Effector CD8-positive, alpha-beta T cell (primary cell): ENCODE measurements around the gene R3HDM1.
A peak's percentile ranks its signal among the peaks of the same experiment; 100 is the strongest.
"Not testable (repeated sequence)": the region's sequence is repeated elsewhere in the genome, so short reads cannot be mapped to it uniquely, and the experiment has no call there.

Experiments used
- DNase-seq: peaks from one replicate; lab custom pipeline; 2025; lab: John Stamatoyannopoulos, UW

R3HDM1 gene

GRCh38 chr2:135641156-135642068, 110.1 kb downstream of the R3HDM1 start:
- DNase-seq, result no peak

- no peak for DNase-seq
These were observed 116.7 kb downstream of the R3HDM1 start for GRCh38 chr2:135647836-135648579.

GRCh38 chr2:135650721-135651120, 119.4 kb downstream of the R3HDM1 start:
- no peak for DNase-seq

- DNase-seq, result no peak
These were observed 120.4 kb downstream of the R3HDM1 start for GRCh38 chr2:135651717-135652116.

GRCh38 chr2:135654239-135654638, 123.0 kb downstream of the R3HDM1 start:
- not testable (repeated sequence) for DNase-seq

GRCh38 chr2:135657806-135658582, 126.7 kb downstream of the R3HDM1 start:
- peak; percentile 42 for DNase-seq

GRCh38 chr2:135662088-135662487, 130.8 kb downstream of the R3HDM1 start:
- DNase-seq, result no peak

GRCh38 chr2:135663148-135663700, 131.9 kb downstream of the R3HDM1 start:
- DNase-seq, result no peak

GRCh38 chr2:135664623-135665068, 133.4 kb downstream of the R3HDM1 start:
- DNase-seq, result no peak

GRCh38 chr2:135667045-135667444, 135.8 kb downstream of the R3HDM1 start:
- no peak for DNase-seq

- no peak for DNase-seq
These were observed 143.2 kb downstream of the R3HDM1 start for GRCh38 chr2:135674453-135674852.

GRCh38 chr2:135676031-135676430, 144.7 kb downstream of the R3HDM1 start:
- no peak for DNase-seq

GRCh38 chr2:135679125-135679524, 147.8 kb downstream of the R3HDM1 start:
- no peak for DNase-seq

- no peak for DNase-seq
These were observed 154.1 kb downstream of the R3HDM1 start for GRCh38 chr2:135685361-135685760.

GRCh38 chr2:135688978-135689377, 157.7 kb downstream of the R3HDM1 start:
- no peak for DNase-seq

- DNase-seq, result no peak
These were observed 158.4 kb downstream of the R3HDM1 start for GRCh38 chr2:135689679-135690078.

GRCh38 chr2:135694711-135695110, 163.4 kb downstream of the R3HDM1 start:
- DNase-seq, result no peak

- DNase-seq, result no peak
These were observed 167.6 kb downstream of the R3HDM1 start for GRCh38 chr2:135698838-135699237.

- DNase-seq, result no peak
These were observed 170.2 kb downstream of the R3HDM1 start for GRCh38 chr2:135701442-135701841.

GRCh38 chr2:135703300-135703699, 172.0 kb downstream of the R3HDM1 start:
- no peak for DNase-seq

- DNase-seq, result not testable (repeated sequence)
These were observed 172.8 kb downstream of the R3HDM1 start for GRCh38 chr2:135704075-135704474.

GRCh38 chr2:135708159-135708558, 176.9 kb downstream of the R3HDM1 start:
- DNase-seq, result no peak
